Neuronal stem cell (in vitro differentiated cells): ENCODE measurements around the gene SPOCK1.

Source experiments
- DNase-seq: peaks from one replicate; pipeline ENCODE4 v3.0.0-alpha.2; 2013; ENCODE audit warnings: low spot score
- H2AFZ ChIP-seq: one replicate; pipeline ENCODE4 v1.6.1; 2013; ENCODE audit warnings: mild to moderate bottlenecking, low read length, inconsistent platforms
- H2AK5ac ChIP-seq: 2 replicates; pipeline ENCODE4 v1.6.1; 2013; ENCODE audit warnings: low read depth, mild to moderate bottlenecking, inconsistent platforms, low read length, moderate library complexity, mixed read lengths
- H2BK120ac ChIP-seq: 2 replicates; pipeline ENCODE4 v1.6.1; 2013; ENCODE audit warnings: low read depth, mild to moderate bottlenecking, inconsistent platforms, low read length, moderate library complexity, mixed read lengths
- H2BK12ac ChIP-seq: one replicate; pipeline ENCODE4 v1.6.1; 2013; ENCODE audit warnings: low read length, inconsistent platforms
- H2BK15ac ChIP-seq: 2 replicates; pipeline ENCODE4 v1.6.1; 2013; ENCODE audit warnings: mild to moderate bottlenecking, low read length, inconsistent platforms, mixed read lengths
- H2BK5ac ChIP-seq: one replicate; pipeline ENCODE4 v1.6.1; 2013; ENCODE audit warnings: inconsistent platforms, mild to moderate bottlenecking, low read length, moderate library complexity
- H3K14ac ChIP-seq: one replicate; pipeline ENCODE4 v1.6.1; 2013; ENCODE audit warnings: low read length, inconsistent platforms
- H3K18ac ChIP-seq: 2 replicates; pipeline ENCODE4 v1.6.1; 2013; ENCODE audit warnings: low read length, inconsistent platforms
- H3K23ac ChIP-seq: 2 replicates; pipeline ENCODE4 v1.6.1; 2013; ENCODE audit warnings: low read depth, mild to moderate bottlenecking, mixed read lengths, low read length, inconsistent platforms; ENCODE audit not compliant: poor library complexity
- H3K27ac ChIP-seq: replicated peaks from 3 replicates; pipeline ENCODE4 v1.5.1; 2013; ENCODE audit warnings: low read length, inconsistent platforms
- H3K27me3 ChIP-seq, 3 experiments: 2 replicates each; pipeline ENCODE4 v1.6.1; 2013; ENCODE audit warnings: low read length in 3 of 3, mild to moderate bottlenecking in 2 of 3, inconsistent platforms in 1 of 3, low read depth in 1 of 3, mixed read lengths in 1 of 3, moderate library complexity in 1 of 3; ENCODE audit not compliant: control insufficient read depth in 3 of 3, insufficient read depth in 3 of 3
- H3K36me3 ChIP-seq, 2 donors: replicated peaks in 1 of 2; 2 replicates each; pipeline ENCODE4 v1.6.1; 2013; ENCODE audit warnings: low read length in 2 of 2; ENCODE audit not compliant: control insufficient read depth in 2 of 2, insufficient read depth in 2 of 2
- H3K4ac ChIP-seq: 2 replicates; pipeline ENCODE4 v1.6.1; 2013; ENCODE audit warnings: inconsistent platforms, mild to moderate bottlenecking, low read length, moderate library complexity
- H3K4me1 ChIP-seq, 2 donors: 1 replicate in 1 of 2; 2 replicates in 1 of 2; pipeline ENCODE4 v1.6.1; 2013; ENCODE audit warnings: low read length in 2 of 2, low read depth in 1 of 2; ENCODE audit not compliant: control insufficient read depth in 2 of 2, insufficient read depth in 1 of 2
- H3K4me2 ChIP-seq: one replicate; pipeline ENCODE4 v1.6.1; 2013; ENCODE audit warnings: mild to moderate bottlenecking, low read length, inconsistent platforms; ENCODE audit not compliant: insufficient read depth, poor library complexity, severe bottlenecking
- H3K4me3 ChIP-seq, 2 donors: 2 replicates each; pipeline ENCODE4 v1.5.1; 2013; ENCODE audit warnings: low read length in 2 of 2, mild to moderate bottlenecking in 2 of 2, inconsistent platforms in 1 of 2, moderate library complexity in 1 of 2
- H3K79me1 ChIP-seq: one replicate; pipeline ENCODE4 v1.6.1; 2013; ENCODE audit warnings: low read depth, mild to moderate bottlenecking, inconsistent platforms, low read length, moderate library complexity
- H3K9ac ChIP-seq: one replicate; pipeline ENCODE4 v1.6.1; 2013; ENCODE audit warnings: mild to moderate bottlenecking, low read depth, low read length, inconsistent platforms; ENCODE audit not compliant: poor library complexity
- H3K9me3 ChIP-seq, 2 donors: replicated peaks in 1 of 2; 2 replicates each; pipeline versions ENCODE3 to v1.6.1; 2013; ENCODE audit warnings: low read length in 2 of 2, mild to moderate bottlenecking in 2 of 2, inconsistent platforms in 1 of 2, low read depth in 1 of 2, mixed read lengths in 1 of 2, moderate library complexity in 1 of 2; ENCODE audit not compliant: control insufficient read depth in 2 of 2, insufficient read depth in 1 of 2
- H4K8ac ChIP-seq: one replicate; pipeline ENCODE4 v1.6.1; 2013; ENCODE audit warnings: low read depth, mild to moderate bottlenecking, inconsistent platforms, low read length, moderate library complexity
- H4K91ac ChIP-seq: one replicate; pipeline ENCODE4 v1.6.1; 2013; ENCODE audit warnings: low read length, low read depth, mild to moderate bottlenecking, inconsistent platforms; ENCODE audit not compliant: poor library complexity
- WGBS, 2 donors: extraction: QIAGEN DNeasy Blood & Tissue Kit; methylation state at CpG; one replicate each; pipeline ENCODE4 v1.1.7; 2013; ENCODE audit warnings: missing lambda C conversion rate in 2 of 2, mixed read lengths in 1 of 2; ENCODE audit not compliant: insufficient read length in 2 of 2, insufficient replicate concordance in 1 of 2; ENCODE audit errors: extremely low coverage in 2 of 2; 5-methylcytosine and 5-hydroxymethylcytosine counted together

SPOCK1 gene

GRCh38 chr5:137342764-137343163 lies 156.4 kb downstream of the SPOCK1 start:
- Histone ChIP-seq H3K9me3 (no peaks in the 10 kb centered on the region), H2BK120ac (no peak overlapping the region), H3K4me1 (peaks cover 13 to 30% of the 10 kb centered on the region in 2 donors), H3K9ac (no peak overlapping the region), H2BK15ac (no peak overlapping the region), H3K23ac (no peak overlapping the region), H3K27ac (no peak overlapping the region), H3K36me3 (no peaks in the 10 kb centered on the region), H3K18ac (no peak overlapping the region), H3K4me3 (no peak overlapping the region), H4K91ac (no peak overlapping the region), H3K27me3 (no peaks in the 10 kb centered on the region), H3K4me2 (no peak overlapping the region), H3K14ac (no peak overlapping the region), H2BK12ac (no peak overlapping the region), H3K4ac (no peak overlapping the region), H3K79me1 (no peaks in the 10 kb centered on the region), H2AK5ac (no peak overlapping the region), H2BK5ac (no peak overlapping the region), H2AFZ (no peak overlapping the region), H4K8ac (no peak overlapping the region)
- no peak for DNase-seq
- WGBS, 2 donors = no CpG with 5 or more reads among the region's 3 CpGs

GRCh38 chr5:137341831-137342230 lies 157.3 kb downstream of the SPOCK1 start:
- no peaks in the 10 kb centered on the region for H3K27me3 ChIP-seq
- H2BK12ac ChIP-seq = no peak overlapping the region
- H4K91ac ChIP-seq = no peak overlapping the region
- no peak overlapping the region for H3K4ac ChIP-seq
- WGBS, 2 donors = no CpG with 5 or more reads among the region's 8 CpGs
- DNase-seq = no peak
- H4K8ac ChIP-seq = no peak overlapping the region
- no peak overlapping the region for H2AK5ac ChIP-seq
- no peak overlapping the region for H3K4me2 ChIP-seq
- H3K4me1 ChIP-seq = peaks cover 12 to 29% of the 10 kb centered on the region in 2 donors
- no peak overlapping the region for H3K14ac ChIP-seq
- no peak overlapping the region for H2BK5ac ChIP-seq
- no peak overlapping the region for H3K9ac ChIP-seq
- no peaks in the 10 kb centered on the region for H3K9me3 ChIP-seq
- H3K36me3 ChIP-seq = no peaks in the 10 kb centered on the region
- H3K18ac ChIP-seq = no peak overlapping the region
- H2AFZ ChIP-seq = no peak overlapping the region
- H3K23ac ChIP-seq = no peak overlapping the region
- no peak overlapping the region for H3K27ac ChIP-seq
- no peak overlapping the region for H3K4me3 ChIP-seq
- H2BK120ac ChIP-seq = no peak overlapping the region
- H3K79me1 ChIP-seq = no peaks in the 10 kb centered on the region
- no peak overlapping the region for H2BK15ac ChIP-seq

DNA sequence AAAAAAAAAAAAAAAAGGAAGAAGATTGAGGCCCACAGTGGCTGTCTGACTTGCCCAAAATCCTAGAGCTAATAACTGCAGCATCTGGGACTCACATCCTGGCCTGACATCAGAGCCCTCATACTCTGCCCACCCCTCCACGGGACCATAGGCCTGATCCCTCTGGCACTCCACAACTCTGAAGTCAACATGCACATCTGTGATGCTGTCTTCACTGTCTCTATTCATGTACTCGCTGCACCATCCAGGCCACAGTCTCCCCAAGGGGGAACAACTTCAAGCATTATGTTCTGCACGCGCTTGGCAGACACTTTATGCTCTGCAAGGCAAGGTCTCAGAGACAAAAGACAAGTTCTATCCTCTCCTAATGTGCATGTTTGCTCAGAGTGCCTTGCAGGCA lies 158.2 kb downstream of the SPOCK1 start:
- H2AFZ ChIP-seq = no peak overlapping the region
- no peak overlapping the region for H4K8ac ChIP-seq
- no peak overlapping the region for H2AK5ac ChIP-seq
- no peak overlapping the region for H2BK15ac ChIP-seq
- WGBS, 2 donors = no CpG with 5 or more reads among the region's 4 CpGs
- no peak overlapping the region for H3K4ac ChIP-seq
- H3K23ac ChIP-seq = no peak overlapping the region
- H3K27ac ChIP-seq = no peak overlapping the region
- no peak overlapping the region for H3K4me2 ChIP-seq
- H3K4me3 ChIP-seq = no peak overlapping the region
- H2BK12ac ChIP-seq = no peak overlapping the region
- no peak overlapping the region for H3K9ac ChIP-seq
- H2BK120ac ChIP-seq = no peak overlapping the region
- DNase-seq = no peak
- H2BK5ac ChIP-seq = no peak overlapping the region
- no peak overlapping the region for H3K18ac ChIP-seq
- no peaks in the 10 kb centered on the region for H3K27me3 ChIP-seq
- no peaks in the 10 kb centered on the region for H3K9me3 ChIP-seq
- no peaks in the 10 kb centered on the region for H3K36me3 ChIP-seq
- H3K79me1 ChIP-seq = no peaks in the 10 kb centered on the region
- no peak overlapping the region for H4K91ac ChIP-seq
- H3K14ac ChIP-seq = no peak overlapping the region
- peaks cover 3 to 20% of the 10 kb centered on the region in 2 donors for H3K4me1 ChIP-seq

DNA sequence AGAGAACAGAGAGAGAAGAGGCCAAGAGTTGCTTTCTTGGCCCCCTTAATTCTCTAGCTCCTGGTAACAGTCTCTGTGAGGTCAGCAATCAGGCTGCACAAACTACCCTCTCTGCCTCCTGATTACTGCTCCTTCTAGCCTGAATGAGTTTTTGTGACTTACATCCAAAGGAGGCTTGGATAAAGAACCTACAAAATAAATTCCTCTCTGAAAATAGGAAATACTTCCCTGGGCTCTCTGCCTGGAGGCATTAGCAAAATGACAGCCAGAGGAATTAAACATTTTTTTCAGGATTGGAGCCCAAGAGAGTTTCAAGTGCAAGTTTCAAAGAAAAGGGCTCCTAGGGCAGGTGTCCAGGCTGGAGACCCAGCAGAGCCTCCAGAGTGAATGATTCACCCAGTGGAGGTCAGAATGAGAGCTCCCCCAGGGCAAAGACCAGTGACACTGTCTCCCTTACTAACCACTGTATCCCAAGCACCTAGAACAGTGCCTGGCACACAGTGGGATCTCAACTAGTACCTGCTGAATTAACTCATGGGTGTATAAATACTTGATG lies 162.5 kb downstream of the SPOCK1 start:
- no peak overlapping the region for H2BK5ac ChIP-seq
- H3K36me3 ChIP-seq = no peaks in the 10 kb centered on the region
- no peaks in the 10 kb centered on the region for H3K27me3 ChIP-seq
- H3K18ac ChIP-seq = no peak overlapping the region
- no peak overlapping the region for H3K4me2 ChIP-seq
- H2BK120ac ChIP-seq = no peak overlapping the region
- no peaks in the 10 kb centered on the region for H3K79me1 ChIP-seq
- no peak overlapping the region for H4K8ac ChIP-seq
- H3K14ac ChIP-seq = no peak overlapping the region
- H3K9me3 ChIP-seq = no peaks in the 10 kb centered on the region
- no peak overlapping the region for H3K23ac ChIP-seq
- no peak overlapping the region for H2BK15ac ChIP-seq
- H3K27ac ChIP-seq = no peak overlapping the region
- no peak overlapping the region for H3K9ac ChIP-seq
- H3K4me1 ChIP-seq = no peaks in the 10 kb centered on the region
- no peak for DNase-seq
- H3K4me3 ChIP-seq = no peak overlapping the region
- H4K91ac ChIP-seq = no peak overlapping the region
- H2BK12ac ChIP-seq = no peak overlapping the region
- H3K4ac ChIP-seq = no peak overlapping the region
- H2AFZ ChIP-seq = no peak overlapping the region
- no peak overlapping the region for H2AK5ac ChIP-seq
